H9 (cell line): ENCODE results near the gene GIT2. TPM values are rescaled to one million over a fixed set of nuclear protein-coding genes. Genes with fewer than 3 reads are reported as not detected.

Experiments used
- DNase-seq: peaks from one replicate; pipeline ENCODE4 v3.0.0-alpha.2; 2017
- H2AFZ ChIP-seq: one replicate; pipeline ENCODE4 v1.6.1; 2013; ENCODE audit warnings: mild to moderate bottlenecking, low read length, control low read depth, moderate library complexity
- H2AK5ac ChIP-seq: 2 replicates; pipeline ENCODE4 v1.6.1; 2013; ENCODE audit warnings: low read length, control low read depth, mixed read lengths; ENCODE audit not compliant: insufficient read length
- H2BK120ac ChIP-seq: one replicate; pipeline ENCODE4 v1.6.1; 2013; ENCODE audit warnings: low read depth, mild to moderate bottlenecking, low read length, control low read depth, inconsistent platforms; ENCODE audit not compliant: poor library complexity, severe bottlenecking
- H2BK12ac ChIP-seq: 2 replicates; pipeline ENCODE4 v1.6.1; 2013; ENCODE audit warnings: low read length, control low read depth, mixed read lengths, low read depth; ENCODE audit not compliant: insufficient read length
- H2BK15ac ChIP-seq: 2 replicates; pipeline ENCODE4 v1.6.1; 2013; ENCODE audit warnings: low read depth, low read length, control low read depth
- H2BK20ac ChIP-seq: one replicate; pipeline ENCODE4 v1.6.1; 2013; ENCODE audit warnings: low read depth, mild to moderate bottlenecking, low read length, control low read depth, inconsistent platforms; ENCODE audit not compliant: poor library complexity, severe bottlenecking
- H2BK5ac ChIP-seq: 2 replicates; pipeline ENCODE4 v1.6.1; 2013; ENCODE audit warnings: low read length, control low read depth, mixed read lengths; ENCODE audit not compliant: insufficient read length
- H3K14ac ChIP-seq: 2 replicates; pipeline ENCODE4 v1.6.1; 2013; ENCODE audit warnings: low read length, control low read depth; ENCODE audit not compliant: insufficient read depth
- H3K18ac ChIP-seq: 2 replicates; pipeline ENCODE4 v1.6.1; 2013; ENCODE audit warnings: low read depth, mild to moderate bottlenecking, mixed read lengths, low read length, control low read depth; ENCODE audit not compliant: insufficient read length
- H3K23ac ChIP-seq: 2 replicates; pipeline ENCODE4 v1.6.1; 2013; ENCODE audit warnings: low read length, control low read depth, mixed read lengths, low read depth; ENCODE audit not compliant: insufficient read length
- H3K23me2 ChIP-seq: 2 replicates; pipeline ENCODE4 v1.6.1; 2013; ENCODE audit warnings: low read depth, mild to moderate bottlenecking, mixed read lengths, low read length, control low read depth; ENCODE audit not compliant: insufficient read length, poor library complexity, severe bottlenecking
- H3K27ac ChIP-seq: 2 replicates; pipeline ENCODE4 v1.5.1; 2013; ENCODE audit warnings: low read length, control low read depth, mixed read lengths, low read depth; ENCODE audit not compliant: insufficient read length
- H3K27me3 ChIP-seq: 2 replicates; pipeline ENCODE4 v1.6.1; 2013; ENCODE audit warnings: low read length, control low read depth, inconsistent platforms; ENCODE audit not compliant: insufficient read depth
- H3K4ac ChIP-seq: 2 replicates; pipeline ENCODE4 v1.6.1; 2013; ENCODE audit warnings: low read depth, mild to moderate bottlenecking, control low read depth, inconsistent platforms, low read length, moderate library complexity
- H3K4me1 ChIP-seq: 2 replicates; pipeline ENCODE4 v1.6.1; 2013; ENCODE audit warnings: low read length, control low read depth, inconsistent platforms; ENCODE audit not compliant: insufficient read depth
- H3K4me2 ChIP-seq: 2 replicates; pipeline ENCODE4 v1.6.1; 2013; ENCODE audit warnings: low read length, control low read depth, mixed read lengths; ENCODE audit not compliant: insufficient read length, insufficient read depth
- H3K56ac ChIP-seq: 2 replicates; pipeline ENCODE4 v1.6.1; 2013; ENCODE audit warnings: low read depth, mild to moderate bottlenecking, mixed read lengths, low read length, control low read depth; ENCODE audit not compliant: insufficient read length
- H3K79me1 ChIP-seq: 2 replicates; pipeline ENCODE4 v1.6.1; 2013; ENCODE audit warnings: low read depth, mild to moderate bottlenecking, moderate library complexity, low read length, control low read depth, inconsistent platforms; ENCODE audit not compliant: insufficient read depth, poor library complexity, severe bottlenecking
- H3K79me2 ChIP-seq: 2 replicates; pipeline ENCODE4 v1.6.1; 2013; ENCODE audit warnings: low read length, control low read depth, inconsistent platforms; ENCODE audit not compliant: insufficient read depth
- H3K9ac ChIP-seq: 2 replicates; pipeline ENCODE4 v1.6.1; 2013; ENCODE audit warnings: low read length, control low read depth, mixed read lengths; ENCODE audit not compliant: insufficient read length; ENCODE audit errors: extremely low read depth
- H3K9me3 ChIP-seq: one replicate; pipeline ENCODE4 v1.6.1; 2013; ENCODE audit warnings: low read depth, low read length, inconsistent platforms; ENCODE audit not compliant: control insufficient read depth
- H3T11ph ChIP-seq: one replicate; pipeline ENCODE4 v1.6.1; 2013; ENCODE audit warnings: mild to moderate bottlenecking, low read length, control low read depth, inconsistent platforms
- H4K20me1 ChIP-seq: one replicate; pipeline ENCODE4 v1.6.1; 2013; ENCODE audit not compliant: control insufficient read depth, insufficient read length, insufficient read depth
- H4K5ac ChIP-seq: 2 replicates; pipeline ENCODE4 v1.6.1; 2013; ENCODE audit warnings: low read depth, mild to moderate bottlenecking, mixed read lengths, low read length, control low read depth; ENCODE audit not compliant: insufficient read length
- H4K8ac ChIP-seq: replicated peaks from 2 replicates; pipeline ENCODE4 v1.6.1; 2013; ENCODE audit warnings: low read length, control low read depth, mixed read lengths, low read depth; ENCODE audit not compliant: insufficient read length
- H4K91ac ChIP-seq: 2 replicates; pipeline ENCODE4 v1.6.1; 2013; ENCODE audit warnings: low read depth, mild to moderate bottlenecking, moderate library complexity, mixed read lengths, low read length, control low read depth; ENCODE audit not compliant: insufficient read length
- H3K27ac Mint-ChIP-seq, 3 experiments: 2 replicates in 2 of 3; 3 replicates in 1 of 3; pipeline ENCODE4 v1.8.0; 2020 to 2021; ENCODE audit warnings: mixed read lengths in 3 of 3, mild to moderate bottlenecking in 1 of 3, moderate library complexity in 1 of 3
- H3K27me3 Mint-ChIP-seq: 2 replicates; pipeline ENCODE4 v1.8.0; 2021; ENCODE audit warnings: low read depth, mild to moderate bottlenecking, moderate library complexity, mixed read lengths
- H3K36me3 Mint-ChIP-seq, 3 experiments: 2 replicates in 2 of 3; 3 replicates in 1 of 3; pipeline ENCODE4 v1.8.0; 2020 to 2021; ENCODE audit warnings: low read depth in 3 of 3, mixed read lengths in 3 of 3; ENCODE audit not compliant: insufficient read depth in 1 of 3
- H3K4me1 Mint-ChIP-seq, 2 experiments: 2 replicates each; pipeline ENCODE4 v1.8.0; 2020; ENCODE audit warnings: mixed read lengths in 2 of 2
- H3K4me3 Mint-ChIP-seq, 2 experiments: 2 replicates in 1 of 2; 3 replicates in 1 of 2; pipeline ENCODE4 v1.8.0; 2020 to 2021; ENCODE audit warnings: mild to moderate bottlenecking in 2 of 2, mixed read lengths in 2 of 2, moderate library complexity in 1 of 2
- H3K9me3 Mint-ChIP-seq, 2 experiments: 2 replicates in 1 of 2; 3 replicates in 1 of 2; pipeline ENCODE4 v1.8.0; 2020; ENCODE audit warnings: mild to moderate bottlenecking in 2 of 2, mixed read lengths in 2 of 2, moderate library complexity in 1 of 2
- WGBS: extraction: QIAGEN DNeasy Blood & Tissue Kit; methylation state at CpG from one replicate; pipeline ENCODE4 v1.1.7; 2013; ENCODE audit warnings: missing lambda C conversion rate, low lambda C conversion rate, mixed read lengths; ENCODE audit not compliant: insufficient read length; ENCODE audit errors: extremely low coverage; 5-methylcytosine and 5-hydroxymethylcytosine counted together
- total RNA-seq: library from RNA; stranded (reverse); gene quantifications from 2 replicates; pipeline ENCODE4 v1.2.1, GENCODE V29; 2021
- TF ChIP-seq, protein P1 (sequence below): fragments of 200-600 bp; sonication (generic); conservative IDR thresholded peaks from 3 replicates; pipeline ENCODE4 v1.8.0; 2021; ENCODE audit warnings: antibody characterized with exemption, mild to moderate bottlenecking

The GIT2 gene
- total RNA-seq, 1 experiment from 2014 or later, result 27.0 TPM

DNA sequence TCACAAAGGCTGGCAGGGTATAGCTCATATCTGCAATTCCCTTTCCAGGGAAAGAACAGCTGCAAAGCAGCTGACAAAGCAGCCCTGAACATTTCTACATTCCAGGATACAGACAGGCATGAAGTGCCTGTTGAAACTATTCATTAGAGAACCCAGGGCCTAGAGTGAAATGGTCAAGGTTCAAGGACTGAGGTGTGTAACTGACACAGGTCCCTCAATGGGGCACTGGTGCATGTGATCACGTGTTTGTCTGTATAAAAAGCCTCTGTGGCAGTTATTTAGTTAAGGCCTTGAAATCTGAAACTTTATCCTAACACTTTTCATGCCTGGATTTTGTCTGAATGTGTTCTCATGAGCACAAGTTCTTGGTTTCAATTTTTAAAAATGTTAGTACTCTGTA is 47.1 kb downstream of the GIT2 start:
- no peak overlapping the region for H2BK20ac ChIP-seq
- peaks cover 9 to 50% (median 37%) of the 10 kb centered on the region in 3 experiments; a peak in 5 of 7 replicates for H3K36me3 Mint-ChIP-seq
- no peaks in the 10 kb centered on the region for H3K27me3 ChIP-seq
- peaks cover 37 to 40% of the 10 kb centered on the region in 2 experiments for H3K4me1 Mint-ChIP-seq
- H3K23me2 ChIP-seq, result peaks cover 3% of the 10 kb centered on the region
- no peaks in the 10 kb centered on the region for H3K27me3 Mint-ChIP-seq
- H3K79me1 ChIP-seq, result no peaks in the 10 kb centered on the region
- no peak overlapping the region for H2BK5ac ChIP-seq
- H3K4ac ChIP-seq, result no peak overlapping the region
- no peak overlapping the region for H2AFZ ChIP-seq
- no peak overlapping the region for H3K9ac ChIP-seq
- H2AK5ac ChIP-seq, result no peak overlapping the region
- no peaks in the 10 kb centered on the region for H3K9me3 Mint-ChIP-seq
- H3K4me2 ChIP-seq, result no peak overlapping the region
- no peak overlapping the region for H4K8ac ChIP-seq
- H3K4me1 ChIP-seq, result peaks cover 9% of the 10 kb centered on the region; the same call in 1 of the 2 replicates
- H3K9me3 ChIP-seq, result no peaks in the 10 kb centered on the region
- no peak overlapping the region for H3T11ph ChIP-seq
- H2BK15ac ChIP-seq, result no peak overlapping the region
- H3K27ac ChIP-seq, result no peak overlapping the region
- no peak overlapping the region for H3K23ac ChIP-seq
- no peak overlapping the region for H4K5ac ChIP-seq
- DNase-seq, result no peak
- TF ChIP-seq, protein P1, sequence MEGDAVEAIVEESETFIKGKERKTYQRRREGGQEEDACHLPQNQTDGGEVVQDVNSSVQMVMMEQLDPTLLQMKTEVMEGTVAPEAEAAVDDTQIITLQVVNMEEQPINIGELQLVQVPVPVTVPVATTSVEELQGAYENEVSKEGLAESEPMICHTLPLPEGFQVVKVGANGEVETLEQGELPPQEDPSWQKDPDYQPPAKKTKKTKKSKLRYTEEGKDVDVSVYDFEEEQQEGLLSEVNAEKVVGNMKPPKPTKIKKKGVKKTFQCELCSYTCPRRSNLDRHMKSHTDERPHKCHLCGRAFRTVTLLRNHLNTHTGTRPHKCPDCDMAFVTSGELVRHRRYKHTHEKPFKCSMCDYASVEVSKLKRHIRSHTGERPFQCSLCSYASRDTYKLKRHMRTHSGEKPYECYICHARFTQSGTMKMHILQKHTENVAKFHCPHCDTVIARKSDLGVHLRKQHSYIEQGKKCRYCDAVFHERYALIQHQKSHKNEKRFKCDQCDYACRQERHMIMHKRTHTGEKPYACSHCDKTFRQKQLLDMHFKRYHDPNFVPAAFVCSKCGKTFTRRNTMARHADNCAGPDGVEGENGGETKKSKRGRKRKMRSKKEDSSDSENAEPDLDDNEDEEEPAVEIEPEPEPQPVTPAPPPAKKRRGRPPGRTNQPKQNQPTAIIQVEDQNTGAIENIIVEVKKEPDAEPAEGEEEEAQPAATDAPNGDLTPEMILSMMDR, result no peak
- H3K79me2 ChIP-seq, result no peaks in the 10 kb centered on the region
- H4K20me1 ChIP-seq, result peaks cover 4% of the 10 kb centered on the region
- H2BK12ac ChIP-seq, result no peak overlapping the region
- no peak overlapping the region for H3K27ac Mint-ChIP-seq
- H3K14ac ChIP-seq, result no peak overlapping the region
- no peak overlapping the region for H3K18ac ChIP-seq
- H2BK120ac ChIP-seq, result no peak overlapping the region
- no CpG with 5 or more reads among the region's 1 CpG for WGBS
- H3K4me3 Mint-ChIP-seq, result no peak overlapping the region
- H4K91ac ChIP-seq, result no peak overlapping the region
- no peak overlapping the region for H3K56ac ChIP-seq
